Measurements from ENCODE around the gene OR1F1.
"Not testable (repeated sequence)": the region's sequence is repeated elsewhere in the genome, so short reads cannot be mapped to it uniquely, and the experiment has no call there.

The OR1F1 gene

GRCh38 chr16:3187798-3188674, at the start of gene OR1F1:
TSS of gene OR1F1 (plus strand) at chr16:3188204.
- no peak for DNase-seq (ENCODE audit: low read depth)

GRCh38 chr16:3138342-3138741, 49.7 kb upstream of the OR1F1 start:
- DNase-seq (ENCODE audit: low read depth), result no peak

- no peak for DNase-seq (ENCODE audit: low read depth)
Observed at GRCh38 chr16:3138823-3139426, 49.1 kb upstream of the OR1F1 start.

GRCh38 chr16:3139561-3139960, 48.4 kb upstream of the OR1F1 start:
- not testable (repeated sequence) for DNase-seq (ENCODE audit: low read depth)

- no peak for DNase-seq (ENCODE audit: low read depth)
Observed at GRCh38 chr16:3140603-3141427, 47.2 kb upstream of the OR1F1 start.

- no peak for DNase-seq (ENCODE audit: low read depth)
Observed at GRCh38 chr16:3141781-3142311, 46.2 kb upstream of the OR1F1 start.

GRCh38 chr16:3142327-3142726, 45.7 kb upstream of the OR1F1 start:
- no peak for DNase-seq (ENCODE audit: low read depth)

- no peak for DNase-seq (ENCODE audit: low read depth)
Observed at GRCh38 chr16:3142770-3143169, 45.2 kb upstream of the OR1F1 start.

- no peak for DNase-seq (ENCODE audit: low read depth)
Observed at GRCh38 chr16:3143189-3143588, 44.8 kb upstream of the OR1F1 start.

GRCh38 chr16:3143598-3144320, 44.2 kb upstream of the OR1F1 start:
- no peak for DNase-seq (ENCODE audit: low read depth)

- DNase-seq (ENCODE audit: low read depth), result no peak
Observed at GRCh38 chr16:3144321-3144983, 43.6 kb upstream of the OR1F1 start.

GRCh38 chr16:3145151-3145550, 42.9 kb upstream of the OR1F1 start:
- DNase-seq (ENCODE audit: low read depth), result no peak

GRCh38 chr16:3145660-3146059, 42.3 kb upstream of the OR1F1 start:
- no peak for DNase-seq (ENCODE audit: low read depth)

GRCh38 chr16:3147046-3147756, 40.8 kb upstream of the OR1F1 start:
- no peak for DNase-seq (ENCODE audit: low read depth)

- DNase-seq (ENCODE audit: low read depth), result no peak
Observed at GRCh38 chr16:3147757-3148104, 40.3 kb upstream of the OR1F1 start.

- no peak for DNase-seq (ENCODE audit: low read depth)
Observed at GRCh38 chr16:3148256-3149192, 39.5 kb upstream of the OR1F1 start.

- DNase-seq (ENCODE audit: low read depth), result no peak
Observed at GRCh38 chr16:3149193-3149530, 38.8 kb upstream of the OR1F1 start.

- DNase-seq (ENCODE audit: low read depth), result no peak
Observed at GRCh38 chr16:3149630-3150345, 38.2 kb upstream of the OR1F1 start.
